Keratinocyte (primary cell): ENCODE results near the gene PLA2G2C. TPM values are rescaled to one million over a fixed set of nuclear protein-coding genes. Genes with fewer than 3 reads are reported as not detected.

Source experiments
- DNase-seq: peaks from one replicate; pipeline ENCODE4 v3.0.0-alpha.2; 2011; ENCODE audit warnings: low read depth, missing footprints, low spot score
- FAIRE-seq: peaks from 2 replicates; lab custom pipeline; 2011; peaks lifted over from hg19 to GRCh38; lab: Jason Lieb, UNC
- H2AFZ ChIP-seq: 2 replicates; pipeline ENCODE4 v1.6.0; 2012; ENCODE audit warnings: low read length, control low read depth, inconsistent platforms; ENCODE audit not compliant: control insufficient read depth
- H3K27ac ChIP-seq: 2 replicates; pipeline ENCODE4 v1.5.1; 2011; ENCODE audit warnings: low read length; ENCODE audit not compliant: control insufficient read depth, insufficient read depth
- H3K27me3 ChIP-seq: 3 replicates; pipeline ENCODE4 v1.6.0; 2011; ENCODE audit warnings: low read length; ENCODE audit not compliant: control insufficient read depth, insufficient read depth; ENCODE audit errors: extremely low read depth
- H3K36me3 ChIP-seq, 2 experiments: 2 replicates in 1 of 2; 3 replicates in 1 of 2; pipeline ENCODE4 v1.5.1; 2011; ENCODE audit warnings: low read length in 2 of 2, mild to moderate bottlenecking in 1 of 2; ENCODE audit not compliant: control insufficient read depth in 2 of 2, insufficient read depth in 2 of 2; ENCODE audit errors: extremely low read depth in 1 of 2
- H3K4me1 ChIP-seq: 3 replicates; pipeline ENCODE4 v1.5.1; 2011; ENCODE audit warnings: low read length; ENCODE audit not compliant: control insufficient read depth, insufficient read depth; ENCODE audit errors: extremely low read depth
- H3K4me2 ChIP-seq: 3 replicates; pipeline ENCODE4 v1.6.0; 2011; ENCODE audit warnings: low read depth, low read length; ENCODE audit not compliant: control insufficient read depth, insufficient read depth; ENCODE audit errors: extremely low read depth
- H3K4me3 ChIP-seq, 3 experiments: fragments of 200-600 bp in 1 of 3; sonication (generic) in 1 of 3; 2 replicates in 2 of 3; 3 replicates in 1 of 3; pipeline ENCODE4 v1.5.1; 2011 to 2016; ENCODE audit warnings: low read length in 3 of 3, mild to moderate bottlenecking in 3 of 3, control low read depth in 2 of 3, inconsistent platforms in 1 of 3, low read depth in 1 of 3, mixed read lengths in 1 of 3, mixed run types in 1 of 3, moderate library complexity in 1 of 3; ENCODE audit not compliant: control insufficient read depth in 2 of 3, insufficient read depth in 2 of 3; ENCODE audit errors: extremely low read depth in 1 of 3
- H3K79me2 ChIP-seq: 2 replicates; pipeline ENCODE4 v1.6.0; 2012; ENCODE audit warnings: low read length; ENCODE audit not compliant: control insufficient read depth, insufficient read depth
- H3K9ac ChIP-seq: 3 replicates; pipeline ENCODE4 v1.6.0; 2011; ENCODE audit warnings: low read length; ENCODE audit not compliant: control insufficient read depth, insufficient read depth; ENCODE audit errors: extremely low read depth
- H3K9me1 ChIP-seq: 3 replicates; pipeline ENCODE4 v1.6.0; 2011; ENCODE audit warnings: low read length; ENCODE audit not compliant: control insufficient read depth, insufficient read depth; ENCODE audit errors: extremely low read depth
- H3K9me3 ChIP-seq: 2 replicates; pipeline ENCODE4 v1.5.1; 2012; ENCODE audit warnings: low read depth, low read length; ENCODE audit not compliant: control insufficient read depth
- H4K20me1 ChIP-seq: 3 replicates; pipeline ENCODE4 v1.6.0; 2011; ENCODE audit warnings: low read length; ENCODE audit not compliant: control insufficient read depth, insufficient read depth; ENCODE audit errors: extremely low read depth
- EZH2 ChIP-seq: IDR thresholded peaks from one replicate; pipeline ENCODE4 v1.6.1; 2012; ENCODE audit warnings: inconsistent platforms, mild to moderate bottlenecking, low read length, moderate library complexity
- dilution Hi-C: fragments of 300-500 bp; cut with MboI; formaldehyde crosslinking; loops from one replicate; pipeline ENCODE4 v1.7.0; 2020; ENCODE audit warnings: low sequenced_read_pairs; ENCODE audit not compliant: extremely low pct_ligation_motif_present
- polyA plus RNA-seq, 5 experiments: library from polyadenylated mRNA; depleted of rRNA in 3 of 5; stranded (reverse) in 3 of 5; stranded (forward) in 1 of 5; unstranded in 1 of 5; fragments of >200 nt; gene quantifications; 1 replicate in 1 of 5; 2 replicates in 3 of 5; 3 replicates in 1 of 5; pipeline versions ENCODE4 v1.2.1 to v1.2.3, GENCODE V29; 2011 to 2012; ENCODE audit warnings: missing spikeins in 2 of 5, low read depth in 1 of 5, low replicate concordance in 1 of 5
- TF ChIP-seq, protein P1 (sequence below), 3 experiments: IDR thresholded peaks in 1 of 3; conservative IDR thresholded peaks in 1 of 3; optimal IDR thresholded peaks in 1 of 3; 2 replicates in 2 of 3; 3 replicates in 1 of 3; pipeline versions ENCODE3 to v1.5.1; 2011; ENCODE audit warnings: low read length in 3 of 3, mild to moderate bottlenecking in 3 of 3, moderate library complexity in 2 of 3, control low read depth in 1 of 3, inconsistent platforms in 1 of 3; ENCODE audit not compliant: insufficient read depth in 2 of 3; ENCODE audit errors: extremely low read depth in 1 of 3

Gene PLA2G2C
- polyA plus RNA-seq, 1 donor (not counting 4 experiments of a cell fraction or from before 2014, with no cell fraction given), result not detected

- dilution Hi-C loops, result no loop called here
- Histone ChIP-seq H3K36me3 (no peaks in the 10 kb centered on the region), H3K4me1 (peaks cover 14% of the 10 kb centered on the region), H2AFZ (no peak overlapping the region), H3K9me3 (no peaks in the 10 kb centered on the region), H3K27ac (no peak overlapping the region), H4K20me1 (no peaks in the 10 kb centered on the region), H3K4me3 (no peak overlapping the region), H3K4me2 (no peak overlapping the region), H3K9me1 (no peaks in the 10 kb centered on the region), H3K79me2 (no peaks in the 10 kb centered on the region), H3K27me3 (peaks cover 2% of the 10 kb centered on the region), H3K9ac (no peak overlapping the region)
- FAIRE-seq, result no peak
- no peak for DNase-seq
- no peak for TF ChIP-seq EZH2
- TF ChIP-seq, protein P1, sequence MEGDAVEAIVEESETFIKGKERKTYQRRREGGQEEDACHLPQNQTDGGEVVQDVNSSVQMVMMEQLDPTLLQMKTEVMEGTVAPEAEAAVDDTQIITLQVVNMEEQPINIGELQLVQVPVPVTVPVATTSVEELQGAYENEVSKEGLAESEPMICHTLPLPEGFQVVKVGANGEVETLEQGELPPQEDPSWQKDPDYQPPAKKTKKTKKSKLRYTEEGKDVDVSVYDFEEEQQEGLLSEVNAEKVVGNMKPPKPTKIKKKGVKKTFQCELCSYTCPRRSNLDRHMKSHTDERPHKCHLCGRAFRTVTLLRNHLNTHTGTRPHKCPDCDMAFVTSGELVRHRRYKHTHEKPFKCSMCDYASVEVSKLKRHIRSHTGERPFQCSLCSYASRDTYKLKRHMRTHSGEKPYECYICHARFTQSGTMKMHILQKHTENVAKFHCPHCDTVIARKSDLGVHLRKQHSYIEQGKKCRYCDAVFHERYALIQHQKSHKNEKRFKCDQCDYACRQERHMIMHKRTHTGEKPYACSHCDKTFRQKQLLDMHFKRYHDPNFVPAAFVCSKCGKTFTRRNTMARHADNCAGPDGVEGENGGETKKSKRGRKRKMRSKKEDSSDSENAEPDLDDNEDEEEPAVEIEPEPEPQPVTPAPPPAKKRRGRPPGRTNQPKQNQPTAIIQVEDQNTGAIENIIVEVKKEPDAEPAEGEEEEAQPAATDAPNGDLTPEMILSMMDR (optimal IDR thresholded peaks at IDR 0.05 in 1 of 3, IDR thresholded peaks at IDR 0.05 in 1 of 3, conservative IDR thresholded peaks at IDR 0.05 in 1 of 3; ENCODE audit: extremely low read depth in 1 of 3, insufficient read depth in 2 of 3, low read length in 3 of 3), result no peak
Observed at GRCh38 chr1:20172033-20172590, 14.2 kb downstream of the PLA2G2C start.

- Histone ChIP-seq H4K20me1 (no peaks in the 10 kb centered on the region), H3K79me2 (no peaks in the 10 kb centered on the region), H3K4me1 (peaks cover 26% of the 10 kb centered on the region), H3K9me3 (peaks cover 2% of the 10 kb centered on the region), H3K36me3 (no peaks in the 10 kb centered on the region), H3K9me1 (no peaks in the 10 kb centered on the region), H2AFZ (no peak overlapping the region), H3K27me3 (no peaks in the 10 kb centered on the region), H3K27ac (no peak overlapping the region), H3K4me3 (no peak overlapping the region), H3K4me2 (no peak overlapping the region), H3K9ac (no peak overlapping the region)
- dilution Hi-C loops, result no loop called here
- DNase-seq, result no peak
- TF ChIP-seq, protein P1 (optimal IDR thresholded peaks at IDR 0.05 in 1 of 3, IDR thresholded peaks at IDR 0.05 in 1 of 3, conservative IDR thresholded peaks at IDR 0.05 in 1 of 3; ENCODE audit: extremely low read depth in 1 of 3, insufficient read depth in 2 of 3, low read length in 3 of 3), result no peak
- no peak for TF ChIP-seq EZH2
- no peak for FAIRE-seq
Observed at GRCh38 chr1:20169932-20170331, 16.4 kb downstream of the PLA2G2C start.
